ENCODE data around the gene SAG. TPM values are rescaled to one million over a fixed set of nuclear protein-coding genes. Genes with fewer than 3 reads are reported as not detected.

SAG gene
- total RNA-seq, 3 donors from 2014 or later: 0.63 TPM; not detected in 2

GRCh38 chr2:233379441-233379840 lies 71.8 kb downstream of the SAG start:
- no peak for ATAC-seq

GRCh38 chr2:233380132-233380895 lies 72.7 kb downstream of the SAG start:
- peak; percentile 35 for ATAC-seq

More at GRCh38 chr2:233379441-233379840, 71.8 kb downstream of the SAG start:
- Histone ChIP-seq H3K36me3 (ENCODE audit: low read depth) (no peaks in the 10 kb centered on the region), H3K4me1 (ENCODE audit: low read depth) (peaks cover 19% of the 10 kb centered on the region), H3K9me3 (no peaks in the 10 kb centered on the region), H3K4me3 (no peak overlapping the region)
- intact Hi-C loops (cut with DNase I, micrococcal nuclease): no loop called here
- no peak for DNase-seq
- TF ChIP-seq CTCF (IDR thresholded peaks at IDR 0.05): no peak

GRCh38 chr2:233380995-233381637 lies 73.5 kb downstream of the SAG start:
- ATAC-seq: no peak
- intact Hi-C loops (cut with DNase I, micrococcal nuclease): no loop called here

More at GRCh38 chr2:233380132-233380895, 72.7 kb downstream of the SAG start:
- H3K4me1 ChIP-seq (ENCODE audit: low read depth): peaks cover 11% of the 10 kb centered on the region
- TF ChIP-seq CTCF (IDR thresholded peaks at IDR 0.05): no peak
- no peaks in the 10 kb centered on the region for H3K9me3 ChIP-seq
- H3K36me3 ChIP-seq (ENCODE audit: low read depth): no peaks in the 10 kb centered on the region
- no peak for DNase-seq
- intact Hi-C loops (cut with DNase I, micrococcal nuclease): no loop called here
- H3K4me3 ChIP-seq: no peak overlapping the region

GRCh38 chr2:233381638-233381995 lies 74.0 kb downstream of the SAG start:
- no peak for ATAC-seq
- no peak for TF ChIP-seq CTCF (IDR thresholded peaks at IDR 0.05)
- H3K9me3 ChIP-seq: no peaks in the 10 kb centered on the region
- H3K4me3 ChIP-seq: no peak overlapping the region
- intact Hi-C loops (cut with DNase I, micrococcal nuclease): no loop called here
- no peaks in the 10 kb centered on the region for H3K36me3 ChIP-seq (ENCODE audit: low read depth)
- no peak for DNase-seq
- peaks cover 3% of the 10 kb centered on the region for H3K4me1 ChIP-seq (ENCODE audit: low read depth)

More at GRCh38 chr2:233380995-233381637, 73.5 kb downstream of the SAG start:
- Histone ChIP-seq H3K4me1 (ENCODE audit: low read depth) (peaks cover 3% of the 10 kb centered on the region), H3K4me3 (no peak overlapping the region), H3K36me3 (ENCODE audit: low read depth) (no peaks in the 10 kb centered on the region), H3K9me3 (no peaks in the 10 kb centered on the region)
- DNase-seq: no peak
- no peak for TF ChIP-seq CTCF (IDR thresholded peaks at IDR 0.05)

GRCh38 chr2:233384015-233384414 lies 76.4 kb downstream of the SAG start:
- Histone ChIP-seq H3K4me3 (no peak overlapping the region), H3K36me3 (ENCODE audit: low read depth) (no peaks in the 10 kb centered on the region), H3K9me3 (no peaks in the 10 kb centered on the region), H3K4me1 (ENCODE audit: low read depth) (peaks cover 18% of the 10 kb centered on the region)
- DNase-seq: no peak
- intact Hi-C loops (cut with DNase I, micrococcal nuclease): no loop called here
- ATAC-seq: no peak
- TF ChIP-seq CTCF (IDR thresholded peaks at IDR 0.05): no peak

Measured in mucosa of descending colon (tissue), 3 donors.